Measurements from ENCODE around the gene TRRAP.
"Not testable (repeated sequence)": the region's sequence is repeated elsewhere in the genome, so short reads cannot be mapped to it uniquely, and the experiment has no call there.

- not testable (repeated sequence) for TF ChIP-seq CTCF (IDR thresholded peaks at IDR 0.05); ZFX (IDR thresholded peaks at IDR 0.05; ENCODE audit: borderline replicate concordance)
These were observed 167.9 kb downstream of the TRRAP start for GRCh38 chr7:99046262-99046661.
